GM19193 (cell line): ENCODE results near the gene KRTAP10-1.

Experiments used
- POLR2A ChIP-seq: IDR thresholded peaks from 4 replicates; pipeline ENCODE4 v1.6.1; 2011; ENCODE audit not compliant: insufficient read depth, insufficient read length; ENCODE audit errors: extremely low read depth

KRTAP10-1 gene

DNA sequence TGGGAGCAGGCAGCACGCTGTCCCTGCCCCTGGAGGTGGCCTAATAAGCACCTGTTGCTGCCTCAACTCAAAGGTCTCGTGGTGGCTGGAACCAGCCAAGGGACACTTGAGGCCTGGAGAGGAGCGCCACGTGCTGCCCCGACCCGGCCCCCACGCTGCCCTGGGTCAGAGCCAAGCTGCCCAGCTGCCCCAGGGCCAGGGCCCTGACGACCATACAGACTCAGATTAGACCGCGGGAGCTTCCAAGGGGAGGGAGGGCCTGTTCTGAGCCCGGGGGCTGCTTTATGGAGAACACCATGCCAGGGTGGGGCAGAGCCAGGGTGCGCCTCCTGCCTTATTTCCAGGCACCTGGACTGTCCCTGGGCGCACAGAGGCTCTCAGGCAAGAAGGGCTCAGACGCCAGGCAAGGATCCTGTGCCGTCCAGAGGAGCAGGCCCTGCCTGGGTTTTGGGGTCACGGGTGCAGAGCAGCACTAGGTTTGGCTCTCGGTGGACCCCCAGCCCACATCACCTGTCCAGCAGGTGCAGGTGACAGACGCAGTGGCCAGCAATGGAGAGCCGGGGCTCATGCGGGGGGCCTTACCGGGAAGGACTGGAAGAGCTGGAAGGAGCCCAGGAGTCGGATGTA lies 18.6 kb downstream of the KRTAP10-1 start:
- TF ChIP-seq POLR2A = no peak

DNA sequence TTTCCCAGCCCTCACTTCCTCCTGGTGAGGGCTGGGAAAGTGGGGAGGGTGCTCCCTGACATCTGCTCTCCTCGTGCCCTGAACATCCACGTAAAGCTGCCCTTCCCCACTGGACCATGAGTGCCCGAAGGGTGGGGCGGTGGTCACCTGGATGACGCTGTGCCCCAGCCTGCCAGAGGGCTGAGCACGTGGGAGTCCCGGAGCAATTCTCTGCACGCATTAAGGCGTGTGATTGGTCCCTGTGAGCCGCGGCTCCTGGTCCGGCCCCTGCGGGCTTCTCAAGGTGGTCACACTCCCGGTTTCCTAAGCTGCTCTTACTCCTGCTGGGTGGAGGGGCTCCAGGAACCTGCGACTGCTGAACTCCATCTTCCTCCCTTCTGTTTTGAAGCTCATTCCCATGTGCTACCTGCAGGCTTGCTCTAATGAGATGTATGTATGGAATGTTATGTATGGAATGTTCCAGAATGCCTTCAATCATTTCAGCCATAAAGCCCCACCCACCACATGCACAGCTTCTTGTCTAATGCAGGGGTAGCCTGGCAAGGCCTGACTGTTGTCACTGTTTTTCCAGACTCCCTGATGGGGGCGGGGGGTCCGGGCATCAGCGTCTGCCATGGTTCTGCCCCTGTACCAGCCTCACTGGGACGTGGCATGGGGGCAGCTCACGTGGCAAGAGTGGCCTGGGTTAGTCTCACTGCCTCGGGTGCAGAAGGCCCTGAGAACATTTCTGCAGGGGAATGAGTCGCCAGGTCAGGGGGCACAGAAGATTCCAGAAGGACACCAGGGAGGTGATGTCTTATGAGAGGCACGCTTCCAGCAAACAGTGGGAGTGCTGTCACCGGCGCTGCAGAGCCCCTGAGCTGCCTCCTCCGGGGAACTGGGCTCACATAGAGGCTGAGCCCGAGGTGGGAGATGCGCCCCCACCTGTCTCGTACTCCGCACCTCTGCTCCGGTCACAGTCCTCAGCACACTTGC lies 19.4 kb downstream of the KRTAP10-1 start:
- TF ChIP-seq POLR2A = no peak

DNA sequence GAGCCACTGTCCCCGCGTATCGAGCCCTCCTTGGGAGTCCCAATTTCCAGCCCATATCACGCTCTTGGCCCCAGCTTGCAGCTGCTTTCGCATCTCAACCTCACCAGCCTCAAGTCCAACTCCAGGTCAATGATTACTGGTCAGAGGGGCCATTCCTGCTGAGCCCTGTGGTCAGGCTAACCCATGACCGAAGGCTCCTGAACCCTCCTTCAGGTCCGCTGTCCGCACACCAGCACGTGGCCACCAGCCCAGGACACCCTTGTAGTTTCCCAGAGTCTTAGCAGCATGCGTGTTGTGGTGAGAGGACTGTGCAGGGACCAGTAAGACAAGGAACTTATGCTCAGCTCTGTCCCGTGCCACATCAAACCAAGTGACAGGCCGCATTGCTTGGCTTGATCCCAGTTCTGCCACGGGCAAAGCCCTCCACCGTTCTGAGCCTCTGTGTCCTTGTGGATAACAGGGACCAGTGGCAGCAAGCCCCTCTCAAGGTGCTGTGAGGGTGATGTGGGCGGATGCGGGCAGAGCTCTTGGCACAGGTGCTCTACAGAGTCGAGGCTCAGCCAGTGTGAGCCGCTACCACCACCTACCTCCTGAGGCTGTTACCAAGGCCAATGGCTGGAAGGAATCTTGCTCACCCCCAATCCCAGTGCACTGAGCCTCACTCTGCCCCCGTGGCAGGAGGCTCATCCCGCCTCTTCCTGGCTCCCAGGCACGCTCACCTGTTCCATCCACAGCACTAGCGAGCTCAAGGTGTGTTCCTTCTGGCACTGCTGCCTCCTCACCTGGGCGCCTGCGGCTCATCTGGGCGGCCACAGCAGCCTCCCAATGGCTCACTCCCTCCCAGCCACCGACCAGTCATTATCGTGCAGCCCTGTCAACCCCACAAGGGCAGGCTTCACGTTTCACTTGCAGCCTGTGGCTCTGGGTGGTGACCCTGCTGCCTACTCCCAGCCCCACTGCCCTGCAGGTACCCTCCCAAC lies 20.4 kb downstream of the KRTAP10-1 start:
- TF ChIP-seq POLR2A = no peak

DNA sequence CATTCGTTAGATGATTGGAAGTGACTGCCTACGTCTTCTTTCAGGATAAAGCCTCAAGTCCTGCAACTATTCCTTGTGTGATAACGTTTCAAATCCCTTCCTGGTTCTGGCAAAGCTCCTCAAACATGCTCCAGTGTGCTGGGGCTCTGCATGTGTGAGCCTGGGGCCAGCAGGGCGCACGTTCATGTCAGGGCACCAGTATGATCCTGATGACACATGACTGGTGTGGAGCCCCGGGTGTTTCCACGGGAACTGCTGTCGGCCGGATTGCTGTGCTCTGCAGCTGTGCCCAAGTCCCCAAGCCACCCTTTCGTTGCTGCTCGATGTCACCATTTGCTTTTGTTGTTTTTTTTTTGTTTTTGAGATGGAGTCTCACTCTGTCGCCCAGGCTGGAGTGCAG lies 21.3 kb downstream of the KRTAP10-1 start:
- no peak for TF ChIP-seq POLR2A

DNA sequence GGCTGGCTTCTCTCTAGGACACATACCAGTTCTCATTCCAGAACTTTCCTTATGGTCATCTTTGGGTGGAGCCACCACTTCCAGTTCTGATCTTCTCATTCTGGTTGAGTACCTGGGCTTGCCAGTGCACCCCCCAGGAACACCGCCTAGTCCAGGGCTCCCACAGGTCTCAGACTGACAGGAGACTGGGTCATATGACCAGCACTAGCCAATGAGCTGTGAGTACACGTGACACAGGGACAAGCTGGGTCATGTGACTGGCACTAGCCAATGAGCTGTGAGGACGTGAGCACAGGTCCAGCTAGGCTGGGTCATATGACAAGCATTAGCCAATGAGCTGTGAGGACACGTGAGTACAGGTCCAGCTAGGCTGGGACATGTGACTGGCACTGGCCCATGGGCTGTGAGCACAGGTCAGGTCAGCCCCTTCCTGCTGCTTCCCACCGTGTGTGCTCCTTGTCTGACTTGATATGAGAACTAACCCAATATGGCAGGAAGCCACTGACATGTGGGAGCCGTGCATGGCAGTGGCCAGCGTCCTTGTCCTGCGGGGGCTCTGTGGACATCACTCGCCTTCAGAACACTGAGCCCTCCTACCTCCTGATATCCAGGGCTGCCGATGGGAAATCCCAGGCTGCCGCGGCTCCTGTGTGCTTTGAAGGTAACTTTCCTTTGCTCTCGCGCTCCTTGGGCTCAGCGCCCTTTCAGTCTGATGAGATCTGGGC lies 22.7 kb downstream of the KRTAP10-1 start:
- TF ChIP-seq POLR2A = no peak

DNA sequence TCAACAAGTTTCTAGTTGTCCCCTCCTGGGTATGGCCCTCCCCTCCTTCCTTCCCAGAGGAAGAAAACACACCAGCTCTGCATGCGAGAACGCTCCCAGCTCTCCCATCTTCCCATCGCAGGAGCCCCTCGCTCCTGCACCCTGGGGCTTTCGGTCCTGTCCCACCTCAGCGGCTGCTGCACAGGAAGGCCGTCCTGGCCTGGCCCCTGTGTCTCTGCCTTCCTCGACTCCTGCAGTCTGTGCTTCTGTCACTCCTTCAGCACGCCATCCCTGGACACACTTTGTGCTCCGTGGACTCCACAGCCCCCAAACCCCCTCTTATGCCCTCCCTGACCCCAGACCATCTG lies 23.2 kb downstream of the KRTAP10-1 start:
- no peak for TF ChIP-seq POLR2A

DNA sequence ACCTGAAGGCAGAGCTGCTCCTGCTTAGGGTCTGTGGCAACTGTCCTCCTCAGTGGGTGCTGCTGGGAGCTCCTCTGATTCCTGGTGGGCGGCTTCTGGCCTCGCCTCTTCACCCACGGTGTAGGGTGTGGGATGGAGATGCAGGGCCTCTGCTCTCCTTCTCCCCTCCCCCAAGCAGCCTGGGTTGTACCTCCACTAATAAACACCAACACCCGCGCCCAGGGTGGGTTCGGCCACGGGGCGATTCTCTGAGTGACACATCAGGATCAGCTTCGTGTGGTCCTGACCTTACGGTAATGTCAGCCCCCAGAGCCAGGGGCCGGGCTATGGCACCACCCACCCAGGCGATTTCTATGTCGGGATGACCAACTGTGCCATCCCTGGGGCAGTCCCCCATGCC lies 23.7 kb downstream of the KRTAP10-1 start:
- TF ChIP-seq POLR2A = no peak

DNA sequence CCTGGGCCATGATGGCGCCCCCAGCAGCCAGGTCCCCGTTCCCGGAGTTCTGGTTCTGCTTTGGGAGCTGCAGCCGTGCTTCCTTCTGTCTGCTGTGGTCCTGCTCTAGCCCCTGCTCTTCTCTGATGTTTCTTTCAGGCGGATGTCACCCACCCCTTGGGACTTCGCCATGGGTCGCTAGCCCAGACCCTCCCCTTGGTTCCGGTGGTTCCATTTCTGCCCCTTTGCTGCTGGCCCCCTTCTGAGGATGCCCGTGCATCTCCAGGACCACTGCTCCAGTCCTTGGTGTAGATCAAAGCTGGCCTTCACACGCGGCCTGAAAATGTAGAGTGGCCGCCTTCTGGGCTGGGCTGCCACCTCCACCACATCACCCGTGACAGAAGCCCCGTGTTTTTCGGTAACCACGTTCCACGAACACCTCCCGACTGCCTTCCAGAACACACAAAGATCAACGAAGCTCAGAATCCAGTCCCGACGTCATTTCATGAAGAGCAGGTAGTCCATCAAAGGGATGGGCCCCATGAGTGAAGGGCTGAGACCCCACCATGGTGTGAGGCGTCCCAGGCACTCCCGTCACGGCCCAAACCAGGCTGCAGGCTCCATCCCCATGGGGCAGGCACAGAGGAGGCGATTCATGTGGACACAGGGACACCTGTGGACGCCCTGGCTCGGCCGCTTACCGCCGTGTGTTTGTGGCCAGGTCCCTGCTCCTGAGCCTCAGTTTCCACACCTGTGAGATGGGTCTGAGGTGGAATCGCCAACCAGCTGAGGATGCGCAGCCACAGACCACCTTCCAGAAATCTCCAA lies 24.4 kb downstream of the KRTAP10-1 start:
- TF ChIP-seq POLR2A = no peak

DNA sequence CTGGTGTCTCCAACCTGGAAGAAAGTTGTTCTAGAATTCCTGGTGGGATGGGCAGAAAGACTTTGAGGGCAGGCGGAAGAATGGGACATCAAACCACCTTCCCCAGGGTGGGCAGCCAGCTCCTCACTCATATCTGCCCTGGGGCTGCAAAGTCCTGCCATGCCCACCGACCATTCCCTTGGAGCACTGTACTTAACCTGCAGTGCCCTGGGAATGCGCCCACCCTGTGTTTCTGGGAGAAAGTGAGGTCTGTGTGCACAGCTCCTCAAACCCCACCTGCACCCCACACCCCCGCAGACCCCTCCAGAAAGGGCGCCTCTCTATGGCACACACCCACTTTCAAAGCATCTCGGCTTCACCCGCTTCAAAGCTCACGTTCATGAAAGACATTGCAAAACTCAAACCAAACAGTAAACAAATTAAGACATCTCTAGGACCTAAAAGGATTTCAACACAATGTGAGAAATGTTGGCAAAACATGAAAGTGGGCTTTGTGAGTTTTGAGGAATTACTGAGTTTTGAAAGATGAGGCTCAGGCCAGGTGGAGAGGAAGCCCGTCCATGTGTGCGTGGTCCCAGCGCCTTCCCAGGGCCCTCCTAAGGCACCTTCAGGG lies 25.1 kb downstream of the KRTAP10-1 start:
- TF ChIP-seq POLR2A = no peak

DNA sequence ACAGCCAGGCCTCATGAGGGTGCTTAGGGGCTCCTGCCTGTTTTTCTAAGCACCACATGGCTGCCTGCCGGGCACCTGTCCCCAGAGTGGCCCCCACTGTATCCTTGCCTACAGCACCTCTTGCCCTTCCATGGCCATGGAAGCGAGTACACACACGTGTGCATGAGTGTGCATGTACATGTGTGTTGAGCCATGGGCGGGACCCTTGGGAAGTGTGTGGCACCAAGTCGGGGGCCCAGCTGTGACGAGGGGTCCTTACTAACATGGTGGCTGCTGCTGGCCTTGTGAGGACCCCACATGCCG lies 25.8 kb downstream of the KRTAP10-1 start:
- TF ChIP-seq POLR2A = no peak

DNA sequence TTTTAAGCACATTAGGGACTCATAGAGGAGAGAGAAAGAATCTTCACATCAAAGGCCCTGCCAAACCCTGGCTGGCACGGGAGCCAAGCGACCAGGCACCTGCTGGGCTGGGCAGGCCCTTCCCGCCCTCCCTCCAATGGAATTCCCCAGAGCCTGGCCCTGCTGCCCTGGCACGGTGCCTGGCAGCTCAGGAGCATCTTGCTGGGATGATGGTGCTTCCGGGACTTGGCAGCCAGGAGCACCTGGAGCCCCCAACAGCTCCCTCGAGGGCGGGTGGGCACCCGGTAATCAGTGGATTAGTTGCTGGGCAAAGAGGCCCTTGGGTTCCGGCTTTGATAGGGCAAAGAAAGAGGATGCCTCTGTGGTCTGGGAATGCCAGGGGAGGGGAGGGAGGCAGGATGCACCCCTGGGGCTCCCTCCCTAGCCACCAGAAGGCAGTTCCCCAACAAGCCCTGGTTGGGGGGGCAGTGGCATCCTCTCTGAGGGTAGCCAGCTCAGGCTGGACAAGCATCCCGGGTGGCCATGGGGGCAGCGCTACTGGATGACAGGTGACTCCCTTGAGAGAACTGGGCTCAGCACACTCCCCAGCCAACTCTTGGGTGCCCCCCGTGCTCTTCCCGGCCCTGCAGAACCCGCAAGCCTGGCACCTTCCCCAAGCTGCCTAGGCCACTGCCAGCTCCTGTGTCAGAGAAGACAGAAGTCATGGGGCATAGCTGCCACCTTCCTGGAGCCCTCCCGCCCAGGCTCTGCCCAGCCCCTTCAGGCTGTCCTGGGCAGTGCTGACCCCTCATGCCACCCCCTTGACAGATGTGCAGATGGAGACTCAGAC lies 26.4 kb downstream of the KRTAP10-1 start:
- TF ChIP-seq POLR2A = no peak
